ENCODE data around the gene FLYWCH2.

- TF ChIP-seq CTCF (IDR thresholded peaks at IDR 0.05) (no peak), POLR2AphosphoS5 (IDR thresholded peaks at IDR 0.05) (peak; percentile 34 to 73 (median 56)), EP300 (IDR thresholded peaks at IDR 0.05) (peak in 1 of 4 donors; percentile 2)
These were observed 29.6 kb downstream of the FLYWCH2 start for GRCh38 chr16:2912330-2913199.
